SJCRH30 (cell line): ENCODE results near the gene GRIK5. TPM values are rescaled to one million over a fixed set of nuclear protein-coding genes. Genes with fewer than 3 reads are reported as not detected.
"Not testable (repeated sequence)": the region's sequence is repeated elsewhere in the genome, so short reads cannot be mapped to it uniquely, and the experiment has no call there.

Source experiments
- DNase-seq, 2 experiments: peaks; one replicate each; pipeline ENCODE4 v3.0.0-alpha.2; 2015 to 2020
- H3K27ac ChIP-seq: fragments of 250-450 bp; sonication (Bioruptor Pico); 2 replicates; pipeline ENCODE4 v1.5.1; 2020; ENCODE audit warnings: mild to moderate bottlenecking, moderate library complexity
- H3K27me3 ChIP-seq: fragments of 250-450 bp; sonication (Bioruptor Pico); 2 replicates; pipeline ENCODE4 v1.5.1; 2020; ENCODE audit warnings: mild to moderate bottlenecking, moderate library complexity
- H3K36me3 ChIP-seq: fragments of 250-450 bp; sonication (Bioruptor Pico); 2 replicates; pipeline ENCODE4 v1.5.1; 2020; ENCODE audit warnings: mild to moderate bottlenecking, moderate library complexity
- H3K4me1 ChIP-seq: fragments of 250-450 bp; sonication (Bioruptor Pico); 2 replicates; pipeline ENCODE4 v1.5.1; 2020; ENCODE audit warnings: mild to moderate bottlenecking, moderate library complexity
- H3K4me3 ChIP-seq: fragments of 250-450 bp; sonication (Bioruptor Pico); 2 replicates; pipeline ENCODE4 v1.5.1; 2020; ENCODE audit warnings: mild to moderate bottlenecking, moderate library complexity
- H3K9me3 ChIP-seq: fragments of 250-450 bp; sonication (Bioruptor Pico); replicated peaks from 2 replicates; pipeline ENCODE4 v1.5.1; 2020; ENCODE audit warnings: mild to moderate bottlenecking, moderate library complexity
- total RNA-seq: library from RNA; depleted of rRNA; stranded (reverse); fragments of >200 nt; shearing (Covaris generic); gene quantifications from 2 replicates; pipeline ENCODE4 v1.2.3, GENCODE V29; 2014

Gene GRIK5
- total RNA-seq, 1 experiment from 2014 or later, result 10.5 TPM

DNA sequence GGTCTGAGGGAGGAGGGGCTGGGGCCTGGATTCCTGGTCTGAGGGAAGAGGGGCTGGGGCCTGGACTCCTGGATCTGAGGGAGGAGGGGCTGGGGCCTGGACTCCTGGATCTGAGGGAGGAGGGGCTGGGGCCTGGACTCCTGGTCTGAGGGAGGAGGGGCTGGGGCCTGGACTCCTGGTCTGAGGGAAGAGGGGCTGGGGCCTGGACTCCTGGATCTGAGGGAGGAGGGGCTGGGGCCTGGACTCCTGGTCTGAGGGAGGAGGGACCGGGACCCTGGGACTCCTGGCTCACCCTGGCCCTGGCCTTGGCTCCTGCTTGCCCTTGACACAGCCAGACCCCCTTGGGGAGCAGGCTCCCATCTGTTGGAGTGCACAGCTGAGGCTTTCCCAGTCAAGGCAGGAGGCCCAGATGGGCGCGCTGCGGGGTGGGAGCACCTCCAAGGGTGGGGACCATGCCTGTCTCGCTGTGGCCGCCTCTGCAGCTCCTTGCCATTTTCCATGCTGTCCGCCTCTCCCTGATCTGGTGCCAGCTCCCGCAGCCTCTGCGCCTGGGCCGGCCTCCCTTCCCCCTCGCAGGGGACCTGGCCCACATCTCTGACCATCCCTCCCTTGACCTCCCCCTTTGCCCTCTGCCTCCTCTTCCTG, 78.0 kb downstream of the GRIK5 start:
- H3K4me1 ChIP-seq, H3K9me3 ChIP-seq, H3K27me3 ChIP-seq, DNase-seq, H3K27ac ChIP-seq, H3K4me3 ChIP-seq, H3K36me3 ChIP-seq: not testable (repeated sequence)

DNA sequence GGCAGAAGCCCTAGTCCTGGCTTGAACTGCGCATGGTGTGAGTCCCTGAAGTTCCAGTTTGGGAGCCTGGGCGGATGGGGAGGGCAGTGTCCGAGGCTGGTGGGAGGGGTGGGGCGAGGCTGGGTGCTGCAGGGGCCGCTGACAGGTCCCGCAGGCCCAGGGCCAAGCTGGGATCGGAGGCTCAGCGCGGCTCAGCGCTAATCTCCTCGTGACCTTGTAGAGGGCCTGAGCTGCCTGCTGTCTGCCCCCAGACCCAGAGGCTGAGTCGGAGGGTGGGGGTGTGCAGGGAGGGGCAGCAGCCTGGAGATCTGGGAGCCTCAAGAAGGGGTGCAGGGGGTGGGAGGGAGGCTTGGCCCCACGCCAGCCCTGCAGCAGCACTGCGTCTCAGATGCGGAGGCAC, 79.0 kb downstream of the GRIK5 start:
- peaks cover 8% of the 10 kb centered on the region for H3K4me1 ChIP-seq
- H3K27me3 ChIP-seq, result no peaks in the 10 kb centered on the region
- no peak overlapping the region for H3K4me3 ChIP-seq
- DNase-seq, result no peak
- H3K36me3 ChIP-seq, result no peaks in the 10 kb centered on the region
- no peak overlapping the region for H3K27ac ChIP-seq
- H3K9me3 ChIP-seq, result no peaks in the 10 kb centered on the region

DNA sequence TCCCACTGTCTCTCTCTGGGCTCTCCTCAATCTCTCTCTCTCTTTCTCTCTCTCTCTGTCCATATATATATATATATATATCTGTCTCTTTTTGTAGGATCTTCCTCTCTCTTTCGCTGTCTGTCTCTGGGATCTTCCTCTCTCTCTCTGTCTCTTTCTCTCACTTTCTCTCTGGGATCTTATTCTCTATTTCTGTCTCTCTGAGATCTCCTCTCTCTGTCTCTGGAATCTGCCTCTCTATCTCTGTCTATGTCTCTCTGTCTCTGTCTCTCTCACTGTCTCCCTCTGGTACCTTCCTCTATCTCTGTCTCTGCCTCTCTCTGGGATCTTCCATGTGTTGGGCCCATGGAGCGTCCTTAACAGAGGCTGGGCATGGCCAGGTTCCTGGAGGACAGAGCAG, 79.4 kb downstream of the GRIK5 start:
- H3K27ac ChIP-seq, result no peak overlapping the region
- peaks cover 8% of the 10 kb centered on the region for H3K4me1 ChIP-seq
- H3K9me3 ChIP-seq, result no peaks in the 10 kb centered on the region
- no peak for DNase-seq
- H3K27me3 ChIP-seq, result no peaks in the 10 kb centered on the region
- H3K36me3 ChIP-seq, result no peaks in the 10 kb centered on the region
- H3K4me3 ChIP-seq, result no peak overlapping the region

DNA sequence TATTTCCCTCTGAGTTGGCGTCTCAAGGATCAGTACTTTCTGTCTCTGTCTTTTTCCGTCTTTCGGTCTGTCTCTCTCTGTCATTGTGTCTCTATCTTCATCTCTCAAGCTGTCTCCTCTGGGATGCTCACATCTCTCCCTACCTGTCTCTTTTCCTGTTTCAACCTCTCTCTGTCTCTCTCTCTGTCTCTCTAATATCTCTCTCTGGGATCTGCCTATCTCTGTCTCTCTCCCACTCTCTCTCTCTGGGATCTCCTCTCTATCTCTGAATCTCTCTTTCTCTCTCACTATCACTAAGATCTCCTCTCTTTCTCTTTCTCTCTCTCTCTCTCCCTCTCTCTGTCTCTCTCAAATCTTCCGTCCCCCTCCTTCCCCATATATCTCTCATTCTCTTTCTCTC, 80.0 kb downstream of the GRIK5 start:
- no peak overlapping the region for H3K27ac ChIP-seq
- H3K27me3 ChIP-seq, result no peaks in the 10 kb centered on the region
- no peak overlapping the region for H3K4me3 ChIP-seq
- peaks cover 8% of the 10 kb centered on the region for H3K4me1 ChIP-seq
- no peaks in the 10 kb centered on the region for H3K9me3 ChIP-seq
- no peaks in the 10 kb centered on the region for H3K36me3 ChIP-seq
- DNase-seq, result no peak

DNA sequence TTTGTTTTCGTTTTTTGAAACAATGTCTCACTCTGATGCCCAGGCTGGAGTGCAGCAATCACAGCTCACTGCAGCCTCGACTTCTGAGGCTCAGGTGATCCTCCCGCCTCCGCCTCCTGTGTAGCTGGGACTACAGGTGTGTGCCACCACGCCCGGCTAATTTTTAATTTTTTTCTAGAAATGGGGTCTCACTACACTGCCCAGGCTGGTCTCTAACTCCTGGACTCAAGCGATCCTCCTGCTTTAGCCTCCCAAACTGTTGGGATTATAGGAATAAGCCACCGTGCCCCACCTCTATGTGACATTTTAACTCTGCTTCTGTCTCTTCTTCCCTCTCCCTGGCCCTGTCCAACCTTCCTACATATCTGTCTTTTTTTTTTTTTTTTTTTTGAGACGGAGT, 81.1 kb downstream of the GRIK5 start:
- no peak for DNase-seq
- H3K4me3 ChIP-seq, result no peak overlapping the region
- no peak overlapping the region for H3K27ac ChIP-seq
- peaks cover 8% of the 10 kb centered on the region for H3K4me1 ChIP-seq
- no peaks in the 10 kb centered on the region for H3K27me3 ChIP-seq
- H3K36me3 ChIP-seq, result no peaks in the 10 kb centered on the region
- no peaks in the 10 kb centered on the region for H3K9me3 ChIP-seq

DNA sequence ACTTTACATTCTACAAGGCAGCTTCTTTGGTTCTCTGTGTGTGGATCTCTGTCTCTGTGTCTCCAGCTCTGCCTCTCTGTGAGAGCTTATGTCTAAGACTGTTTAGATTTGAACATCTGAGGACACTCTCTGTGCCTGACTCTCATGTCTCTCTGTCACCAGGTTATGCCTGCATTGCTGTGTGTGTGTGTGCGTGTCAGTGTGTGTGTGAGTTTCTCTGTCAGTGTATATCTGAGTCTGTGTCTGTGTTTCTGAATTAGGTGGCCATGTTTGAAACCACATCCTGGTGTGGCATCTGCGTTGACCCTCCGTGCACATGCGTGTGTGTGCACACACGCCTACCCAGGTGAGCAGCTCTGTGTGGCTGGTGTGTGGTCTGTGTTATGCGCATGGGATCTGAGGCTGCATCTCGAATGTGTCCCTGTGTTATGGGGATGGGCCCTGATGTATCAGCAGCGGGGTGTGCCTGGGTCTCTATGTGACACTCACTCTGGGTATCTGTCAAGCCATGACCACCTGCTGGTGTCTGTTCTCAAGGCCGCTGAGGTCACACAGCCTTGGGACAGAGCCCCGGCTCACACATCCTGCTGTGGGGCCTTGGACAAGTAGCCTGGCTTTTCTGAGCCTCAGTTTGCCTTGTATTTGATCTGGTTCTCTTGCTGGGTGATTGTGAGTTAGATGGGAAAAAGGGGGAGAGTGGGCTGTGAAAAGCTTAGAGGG, 82.7 kb downstream of the GRIK5 start:
- H3K27ac ChIP-seq, result no peak overlapping the region
- peaks cover 6% of the 10 kb centered on the region for H3K4me1 ChIP-seq
- no peak overlapping the region for H3K4me3 ChIP-seq
- no peaks in the 10 kb centered on the region for H3K9me3 ChIP-seq
- H3K36me3 ChIP-seq, result no peaks in the 10 kb centered on the region
- H3K27me3 ChIP-seq, result no peaks in the 10 kb centered on the region
- DNase-seq, result peak; percentile 53 to 62

DNA sequence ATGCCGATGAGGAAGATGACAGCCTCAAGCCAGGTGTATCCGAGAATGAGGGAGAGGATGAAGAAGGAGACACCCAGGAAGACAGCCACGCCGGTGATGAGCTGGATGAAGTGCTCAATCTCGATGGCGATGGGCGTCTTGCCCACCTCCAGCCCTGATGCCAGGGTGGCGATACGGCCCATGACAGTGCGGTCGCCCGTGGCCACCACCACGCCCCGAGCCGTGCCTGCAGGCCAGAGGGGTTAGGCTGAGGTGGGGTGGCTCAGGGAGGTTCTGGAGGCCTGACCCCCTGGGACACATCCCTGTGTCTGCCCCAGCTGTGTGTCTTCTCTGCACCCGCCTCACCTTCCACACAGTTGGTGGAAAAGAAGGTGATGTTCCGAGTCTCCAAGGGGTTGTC, 85.0 kb downstream of the GRIK5 start:
- H3K4me1 ChIP-seq, result peaks cover 6% of the 10 kb centered on the region
- no peaks in the 10 kb centered on the region for H3K27me3 ChIP-seq
- H3K27ac ChIP-seq, result no peak overlapping the region
- no peak overlapping the region for H3K4me3 ChIP-seq
- DNase-seq, result no peak
- no peaks in the 10 kb centered on the region for H3K9me3 ChIP-seq
- no peaks in the 10 kb centered on the region for H3K36me3 ChIP-seq

DNA sequence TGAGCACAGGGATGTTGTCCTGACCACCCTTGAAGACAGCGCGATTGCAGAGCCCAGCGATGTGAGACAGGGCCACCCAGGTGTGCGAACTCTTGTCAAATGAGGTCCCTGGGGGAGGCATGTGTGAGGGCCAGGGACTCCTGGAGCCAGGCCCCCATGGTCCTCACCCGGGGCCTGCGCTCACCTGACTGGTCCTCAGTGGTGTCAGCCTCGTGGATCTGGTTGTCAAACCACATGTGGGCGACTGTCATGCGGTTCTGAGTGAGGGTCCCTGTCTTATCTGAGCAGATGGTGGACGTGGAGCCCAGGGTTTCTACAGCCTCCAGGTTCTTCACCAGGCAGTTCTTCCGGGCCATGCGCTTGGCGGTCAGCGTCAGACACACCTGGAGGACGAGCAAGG, 88.3 kb downstream of the GRIK5 start:
- no peak overlapping the region for H3K4me3 ChIP-seq
- H3K36me3 ChIP-seq, result no peaks in the 10 kb centered on the region; the same call in 1 of the 2 replicates
- H3K9me3 ChIP-seq, result no peaks in the 10 kb centered on the region
- H3K27me3 ChIP-seq, result no peaks in the 10 kb centered on the region
- DNase-seq, result no peak
- no peak overlapping the region for H3K27ac ChIP-seq
- no peaks in the 10 kb centered on the region for H3K4me1 ChIP-seq

DNA sequence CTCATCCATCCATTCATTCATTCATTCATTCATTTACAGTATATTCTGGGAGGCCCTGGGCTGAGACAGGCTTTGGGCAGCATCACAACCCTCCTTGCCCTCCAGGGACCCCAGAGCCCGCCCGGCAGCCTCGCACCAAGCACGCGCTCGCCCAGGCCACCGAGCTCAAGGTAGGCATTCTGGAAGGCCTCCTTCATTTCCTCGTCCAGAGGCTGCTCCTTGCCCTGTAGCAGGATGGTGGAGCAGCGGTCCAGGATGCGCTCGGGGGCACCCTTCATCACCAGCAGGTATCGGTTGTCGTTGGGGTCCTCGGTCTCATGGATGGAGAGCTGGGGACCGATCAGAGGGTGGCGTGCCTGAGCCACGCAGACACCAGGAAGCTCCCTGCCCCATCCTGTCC, 91.5 kb downstream of the GRIK5 start:
- Histone ChIP-seq H3K9me3 (no peaks in the 10 kb centered on the region), H3K4me3 (no peak overlapping the region), H3K27me3 (no peaks in the 10 kb centered on the region), H3K36me3 (no peaks in the 10 kb centered on the region; the same call in 1 of the 2 replicates), H3K27ac (no peak overlapping the region), H3K4me1 (no peaks in the 10 kb centered on the region)
- DNase-seq, result no peak

DNA sequence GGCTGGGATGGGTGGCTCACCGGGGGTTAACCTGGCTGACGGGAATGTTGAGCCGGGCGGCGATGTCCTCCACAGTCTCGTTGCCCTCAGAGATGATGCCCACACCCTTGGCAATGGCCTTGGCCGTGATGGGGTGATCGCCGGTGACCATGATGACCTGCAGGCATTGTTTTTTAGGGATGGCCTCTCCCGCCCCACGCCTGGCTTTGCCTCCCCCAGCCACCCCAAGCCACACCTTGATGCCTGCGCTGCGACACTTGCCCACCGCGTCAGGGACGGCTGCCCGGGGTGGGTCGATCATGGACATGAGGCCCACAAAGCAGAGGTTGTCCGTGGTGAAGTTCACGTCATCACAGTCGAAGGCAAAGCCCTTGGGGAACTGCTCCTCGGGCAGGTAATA, 92.1 kb downstream of the GRIK5 start:
- Histone ChIP-seq H3K4me3 (no peak overlapping the region), H3K4me1 (no peaks in the 10 kb centered on the region), H3K27me3 (no peaks in the 10 kb centered on the region), H3K27ac (no peak overlapping the region), H3K36me3 (no peaks in the 10 kb centered on the region; the same call in 1 of the 2 replicates), H3K9me3 (no peaks in the 10 kb centered on the region)
- no peak for DNase-seq

DNA sequence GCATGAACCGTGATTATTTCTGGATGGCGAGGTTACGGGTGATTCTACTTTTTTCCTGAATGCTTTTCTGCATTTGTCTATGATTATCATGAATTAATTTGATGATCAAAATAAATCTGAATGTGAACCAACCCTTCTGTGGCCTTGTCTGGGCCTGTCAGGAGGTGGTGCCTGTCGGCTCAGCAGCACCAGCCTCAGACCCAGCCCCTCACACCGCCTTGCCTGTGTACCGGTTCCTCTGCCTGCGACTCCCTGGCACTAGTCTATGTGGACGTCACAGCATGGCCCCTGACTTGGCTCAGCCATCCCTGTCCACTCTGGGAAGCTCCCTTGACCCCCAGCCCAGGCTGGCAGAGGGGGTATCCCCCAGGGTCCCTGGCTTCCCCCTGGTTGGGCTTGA, 95.4 kb downstream of the GRIK5 start:
- no peaks in the 10 kb centered on the region for H3K27me3 ChIP-seq
- H3K4me1 ChIP-seq, result no peaks in the 10 kb centered on the region
- H3K4me3 ChIP-seq, result no peak overlapping the region
- no peaks in the 10 kb centered on the region; the same call in 1 of the 2 replicates for H3K36me3 ChIP-seq
- H3K27ac ChIP-seq, result no peak overlapping the region
- H3K9me3 ChIP-seq, result no peaks in the 10 kb centered on the region
- no peak for DNase-seq

DNA sequence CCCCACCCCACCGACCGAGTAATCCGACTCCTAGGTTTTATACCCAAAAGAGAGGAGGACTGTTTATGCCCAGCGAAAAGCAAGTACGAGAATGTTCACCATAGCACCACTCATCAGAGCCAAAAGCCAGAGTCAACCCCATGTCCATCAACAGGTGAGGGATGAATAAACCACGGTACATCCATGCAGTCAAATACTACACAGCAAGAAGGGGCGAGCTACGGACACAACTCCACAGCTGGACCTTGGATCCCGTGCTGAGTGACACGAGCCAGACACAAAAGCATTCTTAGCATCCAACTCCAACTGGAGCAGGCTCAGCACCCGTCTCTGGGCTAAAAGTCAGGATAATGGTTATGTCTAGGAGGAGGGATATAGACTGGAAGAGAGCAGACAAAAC, 98.6 kb downstream of the GRIK5 start:
- Histone ChIP-seq H3K4me1 (no peaks in the 10 kb centered on the region), H3K9me3 (no peaks in the 10 kb centered on the region), H3K27ac (no peak overlapping the region), H3K27me3 (no peaks in the 10 kb centered on the region), H3K36me3 (no peaks in the 10 kb centered on the region), H3K4me3 (no peak overlapping the region)
- DNase-seq, result no peak

DNA sequence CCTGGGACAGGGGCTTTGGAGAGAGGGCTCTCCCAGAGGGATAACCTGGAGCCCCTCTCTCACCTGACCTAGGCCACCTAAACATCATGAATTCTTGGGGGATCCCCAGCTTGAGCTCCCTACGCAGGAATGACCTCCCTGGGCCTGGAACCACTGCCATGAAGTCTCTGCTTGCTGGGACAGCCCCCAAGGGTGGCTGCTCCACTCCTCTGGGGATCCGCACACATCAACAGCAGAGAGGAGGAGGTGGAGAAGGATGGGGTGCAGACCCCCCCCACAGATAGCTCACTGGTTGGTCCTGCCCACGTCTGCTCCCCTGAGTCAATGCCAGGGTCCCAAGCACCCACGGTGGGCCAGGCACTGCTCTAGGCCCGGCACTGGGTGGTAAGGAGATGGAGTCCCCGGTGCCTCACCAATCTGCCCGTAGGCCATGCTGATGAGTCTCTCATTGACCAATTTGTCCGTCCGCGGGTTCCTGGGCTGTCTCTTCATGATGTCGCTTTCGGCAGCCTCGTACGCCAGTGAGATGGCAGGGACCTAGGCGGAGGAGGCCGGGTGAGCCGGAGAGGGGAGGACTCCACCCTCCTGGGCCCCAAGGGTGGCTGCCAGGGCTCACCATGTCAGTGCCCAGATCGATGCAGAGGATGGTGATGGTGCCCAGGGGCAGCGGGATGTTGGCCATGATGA, 100.1 kb downstream of the GRIK5 start:
- Histone ChIP-seq H3K4me3 (no peak overlapping the region), H3K9me3 (no peaks in the 10 kb centered on the region), H3K27ac (no peak overlapping the region), H3K27me3 (no peaks in the 10 kb centered on the region), H3K36me3 (no peaks in the 10 kb centered on the region), H3K4me1 (no peaks in the 10 kb centered on the region)
- DNase-seq, result no peak

DNA sequence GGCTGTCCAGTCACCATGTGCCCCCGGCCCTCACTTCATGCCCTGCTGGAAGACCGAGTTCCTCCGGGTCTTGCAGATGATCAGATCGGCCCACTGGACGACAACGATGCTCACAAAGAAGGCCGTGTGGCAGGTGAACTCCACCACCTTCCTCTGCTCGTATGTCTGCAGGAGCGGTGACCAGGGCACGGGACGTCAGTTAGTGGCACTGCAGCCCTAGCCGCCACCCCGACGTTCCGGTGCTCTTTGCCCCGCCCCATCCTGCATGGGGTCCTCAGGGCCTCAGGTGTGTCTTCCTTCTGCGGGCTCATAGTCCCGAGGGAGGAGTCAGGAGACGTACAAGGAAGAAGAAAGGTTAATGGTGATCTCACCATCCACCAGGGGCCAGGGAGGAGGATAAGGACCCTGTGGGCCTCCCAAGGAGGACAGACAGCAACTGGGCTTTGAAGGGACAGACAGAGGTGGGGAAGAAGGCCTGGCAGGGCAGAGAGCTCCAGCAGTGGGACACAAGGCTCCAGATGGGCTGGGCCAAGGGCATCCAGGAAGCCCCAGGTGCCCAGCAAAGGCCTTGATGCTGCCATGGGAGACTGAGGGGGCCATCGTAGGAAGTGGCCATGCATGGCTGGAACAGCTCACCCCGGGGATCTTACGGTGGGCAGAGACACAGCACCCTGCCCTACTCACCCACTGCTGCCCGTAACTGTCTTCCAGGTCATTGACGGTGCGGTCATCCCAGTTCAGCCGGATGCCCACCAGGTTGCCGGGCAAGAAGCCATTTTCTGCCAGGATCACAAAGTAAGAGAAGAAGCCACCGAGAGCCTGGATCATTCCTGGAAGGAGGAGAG, 101.0 kb downstream of the GRIK5 start:
- H3K4me3 ChIP-seq, result no peak overlapping the region
- H3K27me3 ChIP-seq, result no peaks in the 10 kb centered on the region
- H3K9me3 ChIP-seq, result no peaks in the 10 kb centered on the region
- H3K36me3 ChIP-seq, result no peaks in the 10 kb centered on the region
- DNase-seq, result no peak
- no peaks in the 10 kb centered on the region for H3K4me1 ChIP-seq
- no peak overlapping the region for H3K27ac ChIP-seq
